Measurements from ENCODE around the gene S100PBP. TPM values are rescaled to one million over a fixed set of nuclear protein-coding genes. Genes with fewer than 3 reads are reported as not detected.

S100PBP gene
- total and polyA plus RNA-seq, 10 of the 15 experiments (the other 5 are each of a cell fraction or from before 2014, with no cell fraction given) = 17.0 to 98.3 (median 40.6) TPM

DNA sequence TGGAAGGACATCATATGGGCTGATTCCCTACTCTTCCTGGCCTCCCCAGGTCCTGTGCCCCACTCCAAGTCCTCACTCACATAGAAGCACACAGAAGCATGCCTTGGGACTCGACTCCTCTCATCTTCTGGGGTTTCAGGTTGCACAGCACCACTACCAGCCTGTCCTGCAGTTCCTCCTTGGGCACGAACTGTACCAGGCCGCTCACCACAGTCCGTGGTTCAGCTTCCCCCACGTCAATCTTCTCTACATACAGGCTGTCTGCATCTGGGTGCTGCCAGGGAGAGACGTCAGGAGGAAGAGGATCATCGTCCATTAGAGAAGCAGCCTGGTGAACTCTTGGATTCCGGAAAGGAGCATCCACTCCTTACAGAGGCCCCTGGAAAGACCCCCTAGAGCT lies 37.4 kb upstream of the S100PBP start:
- H2AFZ ChIP-seq (ENCODE audit: control insufficient read depth, low read depth, low read length) = no peak overlapping the region
- intact Hi-C loops (cut with micrococcal nuclease; ENCODE audit: unreplicated experiment) (no loop called here), in situ Hi-C loops (cut with MboI) (no loop called here)
- no TSS peak for BruUV-seq (replicated peaks)
- DNase-seq (ENCODE audit: low read depth, low spot score) = no peak
- WGBS (ENCODE audit: insufficient coverage, insufficient replicate concordance, low lambda C conversion rate, missing lambda C conversion rate) = 95% methylated on average over 8 of the region's 8 CpGs
- H3K79me2 ChIP-seq (ENCODE audit: control insufficient read depth, insufficient read depth, low read length) = no peaks in the 10 kb centered on the region
- H3K9me3 ChIP-seq (replicated peaks; ENCODE audit: control insufficient read depth, insufficient read depth, low read length) = no peaks in the 10 kb centered on the region
- SMC1A ChIA-PET (ENCODE audit: uncharacterized antibody, unreplicated experiment) = no interaction called here
- H3K4me1 ChIP-seq (ENCODE audit: control insufficient read depth, insufficient read depth, low read length) = no peaks in the 10 kb centered on the region
- H3K4me3 ChIP-seq = no peak overlapping the region
- TF ChIP-seq POLR2A (IDR thresholded peaks at IDR 0.05; ENCODE audit: low read depth, low read length) (peak; percentile 59; the same call in 1 of the 2 replicates), BACH1 (IDR thresholded peaks at IDR 0.05; ENCODE audit: borderline replicate concordance) (no peak), SMARCA5 (IDR thresholded peaks at IDR 0.05) (no peak)
- H3K4me2 ChIP-seq (ENCODE audit: control insufficient read depth, insufficient read depth) = no peak overlapping the region
- H3K27ac ChIP-seq (ENCODE audit: control insufficient read depth, insufficient read depth) = no peak overlapping the region
- no peak for FAIRE-seq
- POLR2A ChIA-PET = no interaction called here
- no peaks in the 10 kb centered on the region for H4K20me1 ChIP-seq (ENCODE audit: control insufficient read depth, insufficient read depth)
- H3K36me3 ChIP-seq (ENCODE audit: control insufficient read depth in 2 of 2, insufficient read depth in 2 of 2, low read length in 1 of 2) = peaks cover 42 to 57% of the 10 kb centered on the region in 2 experiments
- RAD21 ChIA-PET (ENCODE audit: unreplicated experiment) = no interaction called here
- no peaks in the 10 kb centered on the region for H3K27me3 ChIP-seq (replicated peaks in 1 of 2; ENCODE audit: control insufficient read depth in 2 of 2, insufficient read depth in 2 of 2, low read length in 1 of 2)
- ATAC-seq = no peak
- CTCF ChIA-PET = interaction anchor here (1.0 to 1.7 kb wide), 2 partner anchors 93 to 259 kb away, joined by 3 to 4 read pairs; no protein-coding TSS in a partner anchor
- no peak overlapping the region for H3K9ac ChIP-seq (ENCODE audit: control insufficient read depth, insufficient read depth, low read length)

DNA sequence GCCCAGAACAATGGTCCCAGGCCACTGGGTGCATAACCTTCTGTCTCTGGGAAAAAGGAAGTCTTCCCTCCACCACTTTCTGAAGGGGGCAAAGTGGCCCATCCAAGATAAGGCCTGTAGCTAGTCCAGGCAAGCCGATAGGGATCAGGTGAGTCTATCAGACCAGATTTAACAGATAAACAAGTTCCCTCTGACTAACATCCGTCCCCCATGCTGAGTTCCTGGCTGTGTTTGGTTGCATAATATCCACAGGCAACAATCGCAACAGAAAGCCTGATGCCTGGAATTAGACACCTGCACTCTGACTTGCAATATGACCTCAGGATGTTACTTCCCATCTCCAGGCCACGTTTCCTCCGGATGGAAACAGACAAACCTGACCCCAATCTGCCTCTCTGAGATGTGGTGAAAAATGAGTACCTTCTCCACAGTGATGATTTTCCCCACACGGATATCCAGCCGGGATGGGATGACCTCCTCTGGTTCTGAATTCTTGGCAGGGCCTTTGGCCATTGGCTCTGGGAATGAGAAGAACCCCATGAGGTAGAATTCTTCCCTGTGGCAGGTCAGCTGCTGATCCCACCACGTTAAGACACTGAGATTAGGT lies 36.7 kb upstream of the S100PBP start:
- Histone ChIP-seq H3K9ac (ENCODE audit: control insufficient read depth, insufficient read depth, low read length) (no peak overlapping the region), H3K4me2 (ENCODE audit: control insufficient read depth, insufficient read depth) (no peak overlapping the region), H3K4me1 (ENCODE audit: control insufficient read depth, insufficient read depth, low read length) (no peaks in the 10 kb centered on the region), H4K20me1 (ENCODE audit: control insufficient read depth, insufficient read depth) (no peaks in the 10 kb centered on the region), H3K9me3 (replicated peaks; ENCODE audit: control insufficient read depth, insufficient read depth, low read length) (no peaks in the 10 kb centered on the region), H3K27me3 (replicated peaks in 1 of 2; ENCODE audit: control insufficient read depth in 2 of 2, insufficient read depth in 2 of 2, low read length in 1 of 2) (no peaks in the 10 kb centered on the region), H3K36me3 (ENCODE audit: control insufficient read depth in 2 of 2, insufficient read depth in 2 of 2, low read length in 1 of 2) (peaks cover 37 to 50% of the 10 kb centered on the region in 2 experiments), H2AFZ (ENCODE audit: control insufficient read depth, low read depth, low read length) (no peak overlapping the region), H3K79me2 (ENCODE audit: control insufficient read depth, insufficient read depth, low read length) (no peaks in the 10 kb centered on the region), H3K27ac (ENCODE audit: control insufficient read depth, insufficient read depth) (no peak overlapping the region), H3K4me3 (no peak overlapping the region)
- no peak for TF ChIP-seq SMAD1 (IDR thresholded peaks at IDR 0.05; ENCODE audit: low read depth, partially characterized antibody)
- TF ChIP-seq, protein P1, sequence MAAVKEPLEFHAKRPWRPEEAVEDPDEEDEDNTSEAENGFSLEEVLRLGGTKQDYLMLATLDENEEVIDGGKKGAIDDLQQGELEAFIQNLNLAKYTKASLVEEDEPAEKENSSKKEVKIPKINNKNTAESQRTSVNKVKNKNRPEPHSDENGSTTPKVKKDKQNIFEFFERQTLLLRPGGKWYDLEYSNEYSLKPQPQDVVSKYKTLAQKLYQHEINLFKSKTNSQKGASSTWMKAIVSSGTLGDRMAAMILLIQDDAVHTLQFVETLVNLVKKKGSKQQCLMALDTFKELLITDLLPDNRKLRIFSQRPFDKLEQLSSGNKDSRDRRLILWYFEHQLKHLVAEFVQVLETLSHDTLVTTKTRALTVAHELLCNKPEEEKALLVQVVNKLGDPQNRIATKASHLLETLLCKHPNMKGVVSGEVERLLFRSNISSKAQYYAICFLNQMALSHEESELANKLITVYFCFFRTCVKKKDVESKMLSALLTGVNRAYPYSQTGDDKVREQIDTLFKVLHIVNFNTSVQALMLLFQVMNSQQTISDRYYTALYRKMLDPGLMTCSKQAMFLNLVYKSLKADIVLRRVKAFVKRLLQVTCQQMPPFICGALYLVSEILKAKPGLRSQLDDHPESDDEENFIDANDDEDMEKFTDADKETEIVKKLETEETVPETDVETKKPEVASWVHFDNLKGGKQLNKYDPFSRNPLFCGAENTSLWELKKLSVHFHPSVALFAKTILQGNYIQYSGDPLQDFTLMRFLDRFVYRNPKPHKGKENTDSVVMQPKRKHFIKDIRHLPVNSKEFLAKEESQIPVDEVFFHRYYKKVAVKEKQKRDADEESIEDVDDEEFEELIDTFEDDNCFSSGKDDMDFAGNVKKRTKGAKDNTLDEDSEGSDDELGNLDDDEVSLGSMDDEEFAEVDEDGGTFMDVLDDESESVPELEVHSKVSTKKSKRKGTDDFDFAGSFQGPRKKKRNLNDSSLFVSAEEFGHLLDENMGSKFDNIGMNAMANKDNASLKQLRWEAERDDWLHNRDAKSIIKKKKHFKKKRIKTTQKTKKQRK (IDR thresholded peaks at IDR 0.05; ENCODE audit: low read depth, low read length) = no peak
- no peak for TF ChIP-seq BRCA1 (IDR thresholded peaks at IDR 0.05; ENCODE audit: low read depth, low read length)
- TF ChIP-seq SREBF2 (IDR thresholded peaks at IDR 0.05; ENCODE audit: low read length) = no peak
- TF ChIP-seq YY1 (IDR thresholded peaks at IDR 0.05; ENCODE audit: low read depth, low read length) = no peak
- peak; percentile 18; the same call in 1 of the 2 replicates for TF ChIP-seq POLR2A (IDR thresholded peaks at IDR 0.05; ENCODE audit: low read depth, low read length)
- in situ Hi-C loops (cut with MboI) (no loop called here), intact Hi-C loops (cut with micrococcal nuclease; ENCODE audit: unreplicated experiment) (no loop called here)
- SMC1A ChIA-PET (ENCODE audit: uncharacterized antibody, unreplicated experiment) = interaction anchor here (1.6 kb wide), 1 partner anchor 68 kb away, joined by 4 read pairs; no protein-coding TSS in a partner anchor
- POLR2A ChIA-PET = interaction anchor here (0.6 kb wide), 1 partner anchor 32 kb away, joined by 8 read pairs; no protein-coding TSS in a partner anchor
- no peak for DNase-seq (ENCODE audit: low read depth, low spot score)
- CTCF ChIA-PET = interaction anchor here (1.0 to 3.9 kb wide), 5 partner anchors 8 to 260 kb away, joined by 3 to 16 read pairs (median 4); no protein-coding TSS in a partner anchor
- BruUV-seq (replicated peaks) = no TSS peak
- no peak for ATAC-seq
- RAD21 ChIA-PET (ENCODE audit: unreplicated experiment) = no interaction called here
- WGBS (ENCODE audit: insufficient coverage, insufficient replicate concordance, low lambda C conversion rate, missing lambda C conversion rate) = 90% methylated on average over 8 of the region's 8 CpGs
- no peak for FAIRE-seq

Measured in GM12878 (cell line).